PC-9 (cell line): Measurements from ENCODE around the gene TEC. TPM values are rescaled to one million over a fixed set of nuclear protein-coding genes. Genes with fewer than 3 reads are reported as not detected.
A peak's percentile ranks its signal among the peaks of the same experiment; 100 is the strongest.

Experiments used
- BruUV-seq: library from RNA; stranded (reverse); fragments of 400-500 nt; replicated peaks from 2 replicates; lab custom pipeline; 2021; lab: Mats Ljungman, UMichigan
- CTCF ChIA-PET: fragments of 300-600 bp; sonication (Branson Sonifier 250); formaldehyde crosslinking; loops from one replicate; lab custom pipeline; 2022; ENCODE audit warnings: antibody characterized with exemption; lab: Charles Lee
- POLR2A ChIA-PET: fragments of 300-600 bp; sonication (Branson Sonifier 250); formaldehyde crosslinking; loops from one replicate; lab custom pipeline; 2022; ENCODE audit warnings: antibody characterized with exemption; ENCODE audit not compliant: unreplicated experiment; lab: Charles Lee
- DNase-seq, 2 experiments: peaks; one replicate each; pipeline versions ENCODE4 v3.0.0 to v3.0.0-alpha.2; 2015 to 2022; ENCODE audit warnings: mixed read lengths in 1 of 2
- H2AFZ ChIP-seq: fragments of 200-600 bp; sonication (generic); 2 replicates; pipeline ENCODE4 v1.8.1; 2017; ENCODE audit warnings: antibody characterized with exemption
- H3F3A ChIP-seq: fragments of 200-600 bp; sonication (generic); 2 replicates; pipeline ENCODE4 v1.8.1; 2017; ENCODE audit warnings: antibody characterized with exemption, mild to moderate bottlenecking, low read depth; ENCODE audit not compliant: insufficient read depth
- H3K27ac ChIP-seq: fragments of 200-600 bp; sonication (generic); 2 replicates; pipeline ENCODE4 v1.6.1; 2016; ENCODE audit warnings: mixed run types
- H3K27me3 ChIP-seq: fragments of 200-600 bp; sonication (generic); 2 replicates; pipeline ENCODE4 v1.6.1; 2016; ENCODE audit warnings: low read depth, mixed run types; ENCODE audit not compliant: insufficient read depth
- H3K36me3 ChIP-seq: fragments of 200-600 bp; sonication (generic); 2 replicates; pipeline ENCODE4 v1.6.1; 2016; ENCODE audit warnings: low read depth, mixed run types
- H3K4me1 ChIP-seq: fragments of 200-600 bp; sonication (generic); replicated peaks from 2 replicates; pipeline ENCODE4 v1.6.1; 2016; ENCODE audit warnings: mixed run types; ENCODE audit not compliant: insufficient read depth
- H3K4me2 ChIP-seq: fragments of 200-600 bp; sonication (generic); 2 replicates; pipeline ENCODE4 v1.6.1; 2017; ENCODE audit warnings: mixed run types
- H3K4me3 ChIP-seq: fragments of 200-600 bp; sonication (generic); 2 replicates; pipeline ENCODE4 v1.6.1; 2016; ENCODE audit warnings: mixed run types
- H3K79me2 ChIP-seq: fragments of 200-600 bp; sonication (generic); 2 replicates; pipeline ENCODE4 v1.6.1; 2017; ENCODE audit warnings: low read depth, mixed run types
- H3K9me2 ChIP-seq: fragments of 200-600 bp; sonication (generic); 2 replicates; pipeline ENCODE4 v1.8.1; 2017; ENCODE audit warnings: mild to moderate bottlenecking; ENCODE audit not compliant: insufficient read depth
- H3K9me3 ChIP-seq: fragments of 200-600 bp; sonication (generic); 2 replicates; pipeline ENCODE4 v1.8.1; 2016; ENCODE audit warnings: low read depth; ENCODE audit not compliant: insufficient read depth
- H4K20me1 ChIP-seq: fragments of 200-600 bp; sonication (generic); 2 replicates; pipeline ENCODE4 v1.8.1; 2017; ENCODE audit not compliant: insufficient read depth
- CTCF ChIP-seq: fragments of 200-600 bp; sonication (generic); conservative IDR thresholded peaks from 2 replicates; pipeline ENCODE4 v1.6.1; 2017; ENCODE audit warnings: mixed run types, antibody characterized with exemption, mild to moderate bottlenecking, moderate library complexity
- EZH2 ChIP-seq: fragments of 200-600 bp; sonication (generic); IDR thresholded peaks from 2 replicates; pipeline ENCODE4 v1.8.0; 2017; ENCODE audit warnings: antibody characterized with exemption, low read depth
- intact Hi-C: fragments of 100-400 bp; cut with micrococcal nuclease; formaldehyde crosslinking; loops from one replicate; pipeline ENCODE4 v1.10.0; 2022; ENCODE audit not compliant: unreplicated experiment
- total RNA-seq: library from RNA; stranded (reverse); gene quantifications from 2 replicates; pipeline ENCODE4 v1.2.3, GENCODE V29; 2021

Gene TEC
- total RNA-seq, 1 experiment from 2014 or later = 6.2 TPM

DNA sequence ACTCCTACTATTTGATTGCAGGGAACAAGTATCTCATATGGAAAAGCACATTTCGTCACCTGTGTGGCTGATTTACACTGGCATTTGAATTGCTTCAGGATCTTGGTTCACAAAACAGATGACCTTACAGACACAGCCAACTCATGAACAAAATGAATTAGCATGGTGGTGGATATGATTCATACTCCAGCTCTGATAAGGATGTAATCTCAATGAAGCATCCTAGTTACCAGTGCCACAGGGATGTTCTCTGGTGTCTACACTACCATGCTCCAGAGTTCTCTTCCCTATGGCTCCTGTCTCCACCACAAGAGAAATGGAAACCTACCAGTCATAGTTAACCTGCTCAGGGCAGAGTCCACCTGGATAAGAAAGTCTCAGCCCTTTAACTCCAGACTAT, 40.7 kb downstream of the TEC start:
- no peaks in the 10 kb centered on the region for H4K20me1 ChIP-seq
- TF ChIP-seq EZH2 (no peak), CTCF (no peak)
- no peaks in the 10 kb centered on the region for H3K36me3 ChIP-seq
- no peaks in the 10 kb centered on the region for H3K9me2 ChIP-seq
- H2AFZ ChIP-seq = no peak overlapping the region
- DNase-seq = peak in 1 of 2 experiments; percentile 65
- CTCF ChIA-PET = no interaction called here
- peaks cover 12% of the 10 kb centered on the region; the same call in 1 of the 2 replicates for H3K79me2 ChIP-seq
- H3K9me3 ChIP-seq = no peaks in the 10 kb centered on the region
- no peak overlapping the region for H3K4me2 ChIP-seq
- 0 out of 2 replicates have a peak, but pooled peaks cover 4% of the 10 kb centered on the region for H3F3A ChIP-seq
- intact Hi-C loops = no loop called here
- H3K27me3 ChIP-seq = no peaks in the 10 kb centered on the region
- peaks cover 8% of the 10 kb centered on the region for H3K4me1 ChIP-seq
- POLR2A ChIA-PET = no interaction called here
- no peak overlapping the region for H3K4me3 ChIP-seq
- H3K27ac ChIP-seq = no peak overlapping the region
- no TSS peak for BruUV-seq

- ChIA-PET CTCF (no interaction called here), POLR2A (no interaction called here)
- Histone ChIP-seq H3K9me2 (no peaks in the 10 kb centered on the region), H3K27me3 (no peaks in the 10 kb centered on the region), H3K9me3 (no peaks in the 10 kb centered on the region), H3K79me2 (peaks cover 4% of the 10 kb centered on the region; the same call in 1 of the 2 replicates), H2AFZ (no peak overlapping the region), H3K4me1 (peaks cover 16% of the 10 kb centered on the region), H3F3A (0 out of 2 replicates have a peak, but pooled peaks cover 4% of the 10 kb centered on the region), H3K36me3 (no peaks in the 10 kb centered on the region), H3K4me2 (no peak overlapping the region), H3K27ac (no peak overlapping the region), H4K20me1 (no peaks in the 10 kb centered on the region), H3K4me3 (no peak overlapping the region)
- DNase-seq = no peak
- BruUV-seq = no TSS peak
- TF ChIP-seq CTCF = no peak
- no peak for TF ChIP-seq EZH2
- intact Hi-C loops = no loop called here
Measured at GRCh38 chr4:48227662-48228061, 42.0 kb downstream of the TEC start.

DNA sequence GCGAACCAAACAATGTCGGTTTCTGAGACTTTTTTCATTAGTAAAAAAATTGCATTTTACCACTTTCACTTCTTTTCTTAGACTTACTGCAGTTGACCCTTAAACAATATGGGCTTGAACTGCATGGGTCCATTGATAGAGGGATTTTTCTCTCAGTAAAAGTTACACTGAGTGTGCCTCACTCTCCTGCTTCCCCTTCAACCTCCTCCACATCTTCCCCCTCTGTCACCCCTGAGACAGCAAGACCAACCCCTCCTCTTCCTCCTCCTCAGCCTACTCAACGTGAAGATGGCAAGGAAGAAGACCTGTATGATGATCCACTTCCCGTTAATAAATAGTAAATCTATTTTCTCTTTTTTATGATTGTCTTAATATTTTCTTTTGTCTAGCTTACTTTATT, 43.4 kb downstream of the TEC start:
- Histone ChIP-seq H3K36me3 (no peaks in the 10 kb centered on the region), H3K4me1 (peaks cover 16% of the 10 kb centered on the region), H3K27ac (no peak overlapping the region), H4K20me1 (no peaks in the 10 kb centered on the region), H3K79me2 (no peaks in the 10 kb centered on the region), H3K9me3 (no peaks in the 10 kb centered on the region), H3F3A (0 out of 2 replicates have a peak, but pooled peaks cover 4% of the 10 kb centered on the region), H3K27me3 (no peaks in the 10 kb centered on the region), H3K4me3 (no peak overlapping the region), H3K9me2 (no peaks in the 10 kb centered on the region), H3K4me2 (no peak overlapping the region), H2AFZ (no peak overlapping the region)
- no TSS peak for BruUV-seq
- POLR2A ChIA-PET = no interaction called here
- TF ChIP-seq EZH2 (no peak), CTCF (no peak)
- no peak for DNase-seq
- intact Hi-C loops = no loop called here
- CTCF ChIA-PET = no interaction called here
